Measurements from ENCODE around the gene SLC36A1. TPM values are rescaled to one million over a fixed set of nuclear protein-coding genes. Genes with fewer than 3 reads are reported as not detected.

SLC36A1 gene
- total RNA-seq, 6 donors from 2014 or later: 9.5 to 49.2 (median 12.9) TPM

DNA sequence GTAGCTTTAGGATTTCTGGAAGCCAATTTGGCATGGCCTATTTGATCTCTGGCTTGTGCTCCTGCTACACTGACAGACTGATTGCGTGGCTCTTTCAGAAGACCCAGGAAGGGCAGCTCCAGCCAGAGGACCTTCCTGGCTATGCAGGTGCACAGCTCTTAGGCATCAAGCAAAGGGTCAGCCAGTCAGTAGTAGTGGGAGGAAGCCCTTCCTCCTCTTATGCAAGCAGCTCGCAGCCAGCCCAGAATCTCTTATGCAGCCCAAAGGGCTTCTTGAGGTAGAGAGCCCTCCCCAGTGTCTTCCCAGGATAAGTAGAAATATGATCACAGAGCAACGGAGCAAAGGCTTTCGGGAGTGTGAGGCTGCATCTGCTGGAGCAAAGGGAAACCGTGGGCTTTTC is 43.2 kb downstream of the SLC36A1 start:
- Histone ChIP-seq H3K4me1 (peaks cover 0 to 6% (median 0%) of the 10 kb centered on the region in 4 donors), H3K27me3 (no peaks in the 10 kb centered on the region), H3K36me3 (peaks cover 3 to 48% (median 30%) of the 10 kb centered on the region in 4 donors), H3K27ac (no peak overlapping the region), H3K9me3 (no peaks in the 10 kb centered on the region), H3K4me3 (no peak overlapping the region)
- DNase-seq (no peak), ATAC-seq (ENCODE audit: low FRiP score in 2 of 2) (no peak)
- 75 to 83% methylated on average over 4 to 5 of the region's 5 CpGs for WGBS, 2 donors
- TF ChIP-seq POLR2AphosphoS5 (IDR thresholded peaks at IDR 0.05): no peak

DNA sequence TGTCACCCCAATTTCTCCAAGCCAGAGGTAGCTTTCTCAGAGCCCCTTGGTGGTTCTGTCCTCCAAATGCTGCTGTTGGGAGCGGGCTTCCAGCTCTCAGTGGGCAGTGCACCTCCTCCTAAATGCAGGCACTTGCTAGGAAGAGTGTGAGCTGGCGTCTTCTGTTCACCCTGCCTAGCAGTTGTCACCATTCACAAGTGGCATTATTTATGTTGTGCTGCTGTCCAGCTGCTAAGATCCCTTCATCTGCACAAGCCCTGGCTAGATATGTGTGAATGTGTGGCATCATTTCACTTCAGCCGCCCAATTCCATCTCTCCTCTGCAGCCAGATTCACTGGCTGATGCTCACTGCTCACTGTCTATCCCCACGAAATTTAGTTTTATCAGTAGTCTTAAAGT is 43.7 kb downstream of the SLC36A1 start:
- Histone ChIP-seq H3K27ac (no peak overlapping the region), H3K4me1 (peaks cover 0 to 6% (median 0%) of the 10 kb centered on the region in 4 donors), H3K9me3 (no peaks in the 10 kb centered on the region), H3K27me3 (no peaks in the 10 kb centered on the region), H3K36me3 (peaks cover 3 to 44% (median 28%) of the 10 kb centered on the region in 4 donors), H3K4me3 (no peak overlapping the region)
- 95 to 97% methylated on average over 4 of the region's 4 CpGs for WGBS, 2 donors
- TF ChIP-seq, protein P1, sequence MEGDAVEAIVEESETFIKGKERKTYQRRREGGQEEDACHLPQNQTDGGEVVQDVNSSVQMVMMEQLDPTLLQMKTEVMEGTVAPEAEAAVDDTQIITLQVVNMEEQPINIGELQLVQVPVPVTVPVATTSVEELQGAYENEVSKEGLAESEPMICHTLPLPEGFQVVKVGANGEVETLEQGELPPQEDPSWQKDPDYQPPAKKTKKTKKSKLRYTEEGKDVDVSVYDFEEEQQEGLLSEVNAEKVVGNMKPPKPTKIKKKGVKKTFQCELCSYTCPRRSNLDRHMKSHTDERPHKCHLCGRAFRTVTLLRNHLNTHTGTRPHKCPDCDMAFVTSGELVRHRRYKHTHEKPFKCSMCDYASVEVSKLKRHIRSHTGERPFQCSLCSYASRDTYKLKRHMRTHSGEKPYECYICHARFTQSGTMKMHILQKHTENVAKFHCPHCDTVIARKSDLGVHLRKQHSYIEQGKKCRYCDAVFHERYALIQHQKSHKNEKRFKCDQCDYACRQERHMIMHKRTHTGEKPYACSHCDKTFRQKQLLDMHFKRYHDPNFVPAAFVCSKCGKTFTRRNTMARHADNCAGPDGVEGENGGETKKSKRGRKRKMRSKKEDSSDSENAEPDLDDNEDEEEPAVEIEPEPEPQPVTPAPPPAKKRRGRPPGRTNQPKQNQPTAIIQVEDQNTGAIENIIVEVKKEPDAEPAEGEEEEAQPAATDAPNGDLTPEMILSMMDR (IDR thresholded peaks at IDR 0.05): no peak
- no peak for TF ChIP-seq POLR2A (IDR thresholded peaks at IDR 0.05)
- DNase-seq (no peak), ATAC-seq (ENCODE audit: low FRiP score in 2 of 2) (no peak)

DNA sequence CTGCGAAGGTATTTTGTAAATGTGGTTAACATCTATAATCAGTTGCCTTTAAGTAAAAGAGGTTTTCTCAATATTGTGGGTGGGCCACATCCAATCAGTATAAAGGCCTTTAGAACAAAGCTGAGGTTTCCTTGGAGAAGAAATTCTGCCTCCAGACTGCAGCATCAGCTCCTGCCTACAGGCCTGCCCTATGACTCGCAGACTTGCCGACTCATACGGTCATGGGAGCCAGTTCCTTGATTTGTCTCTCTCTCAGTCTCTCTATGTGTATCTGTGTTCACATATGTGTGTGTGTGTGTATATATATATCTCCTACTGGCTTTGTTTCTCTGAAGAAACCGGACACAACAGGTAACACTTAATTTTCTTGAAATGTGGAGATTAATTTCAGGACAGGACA is 45.3 kb downstream of the SLC36A1 start:
- H3K4me1 ChIP-seq: peaks cover 0 to 6% (median 0%) of the 10 kb centered on the region in 4 donors
- WGBS, 2 donors: 81 to 95% methylated on average over 5 of the region's 5 CpGs

DNA sequence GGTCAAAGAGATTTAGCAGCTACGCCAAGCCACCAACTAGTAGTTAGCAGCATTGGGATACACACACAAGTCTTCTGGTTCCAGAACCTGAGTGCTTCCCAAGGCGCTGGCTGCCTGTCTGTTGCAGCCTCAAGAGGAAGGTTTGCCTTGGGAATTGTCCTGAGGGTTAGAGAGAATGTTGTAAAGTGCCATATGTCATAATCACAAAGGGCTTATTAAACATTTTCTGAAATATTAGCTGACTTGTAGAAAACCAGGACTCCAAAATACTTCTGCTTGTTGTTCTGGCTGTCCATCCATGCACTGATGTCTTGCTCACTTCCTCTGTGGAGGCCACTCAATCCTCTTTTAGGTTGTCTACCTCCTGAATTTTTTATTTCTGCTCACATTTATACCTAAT is 46.3 kb downstream of the SLC36A1 start:
- Histone ChIP-seq H3K27me3 (no peaks in the 10 kb centered on the region), H3K9me3 (no peaks in the 10 kb centered on the region), H3K27ac (peak overlapping the region in 1 of 4 donors; percentile 61), H3K4me1 (peaks cover 0 to 6% (median 0%) of the 10 kb centered on the region in 4 donors), H3K36me3 (peaks cover 3 to 18% (median 10%) of the 10 kb centered on the region in 4 donors), H3K4me3 (no peak overlapping the region)
- WGBS, 2 donors: 88 to 92% methylated on average over 2 of the region's 2 CpGs
- ATAC-seq (ENCODE audit: low FRiP score in 2 of 2) (peak in 1 of 2 donors; percentile 57), DNase-seq (no peak)
- TF ChIP-seq POLR2AphosphoS5 (IDR thresholded peaks at IDR 0.05) (no peak), EP300 (IDR thresholded peaks at IDR 0.05) (no peak), POLR2A (IDR thresholded peaks at IDR 0.05) (peak in 1 of 4 donors; percentile 49)
- TF ChIP-seq, protein P1 (IDR thresholded peaks at IDR 0.05): no peak

More for the DNA sequence above, 45.3 kb downstream of the SLC36A1 start:
- TF ChIP-seq EP300 (IDR thresholded peaks at IDR 0.05) (no peak), POLR2A (IDR thresholded peaks at IDR 0.05) (peak in 1 of 4 donors; percentile 24)
- H3K9me3 ChIP-seq: no peaks in the 10 kb centered on the region
- H3K27me3 ChIP-seq: no peaks in the 10 kb centered on the region
- ATAC-seq (ENCODE audit: low FRiP score in 2 of 2) (peak in 1 of 2 donors; percentile 77), DNase-seq (peak in 1 of 2 donors; percentile 63)
- H3K27ac ChIP-seq: peak overlapping the region in 1 of 4 donors; percentile 61
- H3K4me3 ChIP-seq: no peak overlapping the region
- peaks cover 3 to 27% (median 19%) of the 10 kb centered on the region in 4 donors for H3K36me3 ChIP-seq

DNA sequence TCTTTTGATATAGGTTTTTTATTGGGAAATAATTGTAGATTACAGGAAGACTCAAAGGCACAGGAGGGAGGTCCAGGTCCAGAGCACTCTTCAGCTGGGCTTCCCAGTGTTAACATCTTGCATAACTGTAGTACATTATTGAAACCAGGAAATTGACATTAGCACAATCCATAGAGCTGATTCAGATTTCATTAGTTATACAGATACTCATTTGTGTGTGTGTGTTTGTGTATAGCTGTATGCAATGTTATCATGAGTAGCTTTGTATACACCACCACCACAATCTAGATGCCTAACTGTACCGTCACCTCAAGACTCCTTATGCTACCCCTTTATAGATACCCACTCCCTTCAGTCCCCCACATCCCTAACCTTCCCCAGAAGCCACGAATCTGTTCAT is 47.9 kb downstream of the SLC36A1 start:
- no peak for DNase-seq
- no peak overlapping the region for H3K4me3 ChIP-seq
- no peaks in the 10 kb centered on the region for H3K9me3 ChIP-seq
- WGBS, 2 donors: 96 to 99% methylated on average over 2 of the region's 2 CpGs
- TF ChIP-seq POLR2A (IDR thresholded peaks at IDR 0.05): no peak
- TF ChIP-seq, protein P1 (IDR thresholded peaks at IDR 0.05): no peak
- TF ChIP-seq POLR2AphosphoS5 (IDR thresholded peaks at IDR 0.05): no peak
- no peak for TF ChIP-seq EP300 (IDR thresholded peaks at IDR 0.05)
- peaks cover 0 to 8% (median 3%) of the 10 kb centered on the region in 4 donors for H3K4me1 ChIP-seq
- no peak overlapping the region for H3K27ac ChIP-seq
- no peaks in the 10 kb centered on the region for H3K27me3 ChIP-seq
- no peak for ATAC-seq (ENCODE audit: low FRiP score in 2 of 2)
- H3K36me3 ChIP-seq: peaks cover 0 to 4% (median under 1%) of the 10 kb centered on the region in 4 donors

DNA sequence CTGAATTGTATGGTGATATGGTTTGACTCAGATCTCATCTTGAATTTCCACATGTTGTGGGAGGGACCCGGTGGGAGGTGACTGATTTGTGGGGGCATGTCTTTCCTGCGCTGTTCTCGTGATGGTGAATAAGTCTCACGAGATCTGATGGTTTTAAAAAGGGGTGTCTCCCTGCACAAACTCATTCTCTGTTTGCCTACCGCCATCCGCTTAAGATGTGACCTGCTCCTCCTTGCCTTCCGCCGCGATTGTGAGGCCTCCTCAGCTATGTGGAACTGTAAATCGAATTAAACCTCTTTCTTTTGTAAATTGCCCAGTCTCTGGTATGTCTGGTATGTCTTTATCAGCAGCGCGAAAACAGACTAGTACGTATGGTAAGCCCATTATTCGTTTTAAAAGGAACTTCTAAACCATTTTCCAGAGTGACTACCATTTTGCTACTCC is 48.7 kb downstream of the SLC36A1 start:
- ATAC-seq (ENCODE audit: low FRiP score in 2 of 2) (no peak), DNase-seq (no peak)
- no peak overlapping the region for H3K4me3 ChIP-seq
- H3K27ac ChIP-seq: no peak overlapping the region
- TF ChIP-seq, protein P1 (IDR thresholded peaks at IDR 0.05): no peak
- TF ChIP-seq POLR2A (IDR thresholded peaks at IDR 0.05): no peak
- no peak for TF ChIP-seq EP300 (IDR thresholded peaks at IDR 0.05)
- no peak for TF ChIP-seq POLR2AphosphoS5 (IDR thresholded peaks at IDR 0.05)
- 74 to 77% methylated on average over 14 of the region's 14 CpGs for WGBS, 2 donors
- peaks cover 3 to 16% (median 6%) of the 10 kb centered on the region in 4 donors for H3K4me1 ChIP-seq
- no peaks in the 10 kb centered on the region for H3K36me3 ChIP-seq
- H3K9me3 ChIP-seq: no peaks in the 10 kb centered on the region
- no peaks in the 10 kb centered on the region for H3K27me3 ChIP-seq
